OCI-LY3 (cell line): ENCODE measurements around the gene C1QTNF4.

Experiments
- H2AFZ ChIP-seq: fragments of 200-600, 300-600 bp; shearing (Covaris generic); 2 replicates; pipeline ENCODE4 v1.6.0; 2014; ENCODE audit warnings: antibody characterized with exemption, low read depth, low read length
- H3K27ac ChIP-seq: fragments of 200-600, 300-600 bp; sonication (generic); 2 replicates; pipeline ENCODE4 v1.5.1; 2014; ENCODE audit warnings: mild to moderate bottlenecking, low read length, moderate library complexity, mixed read lengths
- H3K27me3 ChIP-seq: fragments of 200-600, 300-600 bp; sonication (generic); 2 replicates; pipeline ENCODE4 v1.6.1; 2014; ENCODE audit warnings: low read depth, low read length, mixed read lengths
- H3K36me3 ChIP-seq: fragments of 200-600, 300-600 bp; sonication (generic); replicated peaks from 2 replicates; pipeline ENCODE3; 2014; ENCODE audit warnings: low read depth, low read length, mixed read lengths
- H3K4me1 ChIP-seq: fragments of 300-600, 200-600 bp; sonication (generic); 2 replicates; pipeline ENCODE4 v1.6.1; 2014; ENCODE audit warnings: low read length, mixed read lengths
- H3K4me2 ChIP-seq: fragments of 200-600, 300-600 bp; sonication (generic); 2 replicates; pipeline ENCODE4 v1.6.1; 2014; ENCODE audit warnings: low read length, mixed read lengths
- H3K4me3 ChIP-seq: fragments of 300-600, 200-600 bp; sonication (generic); 2 replicates; pipeline ENCODE4 v1.5.1; 2014; ENCODE audit warnings: antibody characterized with exemption, mild to moderate bottlenecking, low read length, moderate library complexity
- H3K79me2 ChIP-seq: fragments of 300-600, 200-600 bp; shearing (Covaris generic); 2 replicates; pipeline ENCODE4 v1.6.1; 2014; ENCODE audit warnings: mild to moderate bottlenecking, low read length, mixed read lengths
- H3K9ac ChIP-seq: fragments of 300-600, 200-600 bp; shearing (Covaris generic); 2 replicates; pipeline ENCODE4 v1.6.0; 2014; ENCODE audit warnings: mild to moderate bottlenecking, low read length, moderate library complexity
- H3K9me3 ChIP-seq: fragments of 200-600, 300-600 bp; shearing (Covaris generic); 2 replicates; pipeline ENCODE4 v1.6.1; 2014; ENCODE audit warnings: low read length, mixed read lengths; ENCODE audit not compliant: insufficient read depth
- H4K20me1 ChIP-seq: fragments of 200-600, 300-600 bp; sonication (generic); 2 replicates; pipeline ENCODE4 v1.6.1; 2016; ENCODE audit warnings: low read length, mixed read lengths; ENCODE audit not compliant: insufficient read depth
- CTCF ChIP-seq: fragments of 200-600, 300-600 bp; sonication (generic); IDR thresholded peaks from 2 replicates; pipeline ENCODE4 v1.5.1; 2014; ENCODE audit warnings: antibody characterized with exemption, low read length, low read depth
- EZH2phosphoT487 ChIP-seq: fragments of 200-600 bp; shearing (Covaris generic); IDR thresholded peaks from 2 replicates; pipeline ENCODE4 v1.6.1; 2018; ENCODE audit warnings: antibody characterized with exemption, mixed run types, low read depth

Gene C1QTNF4

GRCh38 chr11:47609675-47610074 lies 15.5 kb upstream of the C1QTNF4 start:
- Histone ChIP-seq H3K9ac (no peak overlapping the region), H3K4me1 (peaks cover 15% of the 10 kb centered on the region), H3K4me2 (no peak overlapping the region), H3K9me3 (no peaks in the 10 kb centered on the region), H3K36me3 (peaks cover 7% of the 10 kb centered on the region), H3K4me3 (no peak overlapping the region), H3K79me2 (no peaks in the 10 kb centered on the region), H3K27me3 (no peaks in the 10 kb centered on the region), H3K27ac (no peak overlapping the region), H2AFZ (no peak overlapping the region), H4K20me1 (no peaks in the 10 kb centered on the region)
- TF ChIP-seq CTCF (no peak), EZH2phosphoT487 (no peak)

GRCh38 chr11:47607380-47607779 lies 13.2 kb upstream of the C1QTNF4 start:
- H3K36me3 ChIP-seq: peaks cover 7% of the 10 kb centered on the region
- no peaks in the 10 kb centered on the region for H4K20me1 ChIP-seq
- H3K27me3 ChIP-seq: no peaks in the 10 kb centered on the region
- no peaks in the 10 kb centered on the region for H3K9me3 ChIP-seq
- H3K79me2 ChIP-seq: no peaks in the 10 kb centered on the region
- H3K27ac ChIP-seq: no peak overlapping the region
- no peak overlapping the region for H3K4me2 ChIP-seq
- no peak overlapping the region for H3K9ac ChIP-seq
- H3K4me3 ChIP-seq: no peak overlapping the region
- H3K4me1 ChIP-seq: peaks cover 15% of the 10 kb centered on the region
- TF ChIP-seq CTCF: no peak
- no peak for TF ChIP-seq EZH2phosphoT487
- no peak overlapping the region for H2AFZ ChIP-seq

GRCh38 chr11:47606731-47607130 lies 12.5 kb upstream of the C1QTNF4 start:
- H3K4me1 ChIP-seq: peaks cover 8% of the 10 kb centered on the region
- no peak overlapping the region for H3K9ac ChIP-seq
- TF ChIP-seq EZH2phosphoT487 (no peak), CTCF (no peak)
- H3K27me3 ChIP-seq: no peaks in the 10 kb centered on the region
- H3K4me3 ChIP-seq: no peak overlapping the region
- H3K79me2 ChIP-seq: no peaks in the 10 kb centered on the region
- no peaks in the 10 kb centered on the region for H4K20me1 ChIP-seq
- no peaks in the 10 kb centered on the region for H3K9me3 ChIP-seq
- no peak overlapping the region for H3K27ac ChIP-seq
- peaks cover 7% of the 10 kb centered on the region for H3K36me3 ChIP-seq
- no peak overlapping the region for H3K4me2 ChIP-seq
- H2AFZ ChIP-seq: no peak overlapping the region

- no peak for TF ChIP-seq EZH2phosphoT487
- TF ChIP-seq CTCF: no peak
- Histone ChIP-seq H3K9me3 (no peaks in the 10 kb centered on the region), H3K9ac (no peak overlapping the region)
Observed at GRCh38 chr11:47605921-47606320, 11.7 kb upstream of the C1QTNF4 start.

More at GRCh38 chr11:47605921-47606320, 11.7 kb upstream of the C1QTNF4 start:
- H3K4me1 ChIP-seq: no peaks in the 10 kb centered on the region; the same call in 1 of the 2 replicates
- peaks cover 4% of the 10 kb centered on the region for H3K36me3 ChIP-seq
- no peaks in the 10 kb centered on the region for H3K27me3 ChIP-seq
- H3K27ac ChIP-seq: no peak overlapping the region
- H4K20me1 ChIP-seq: no peaks in the 10 kb centered on the region
- H3K4me2 ChIP-seq: no peak overlapping the region
- H3K79me2 ChIP-seq: no peaks in the 10 kb centered on the region
- H3K4me3 ChIP-seq: no peak overlapping the region
- H2AFZ ChIP-seq: no peak overlapping the region
